Skin of body (tissue), 2 donors: Measurements from ENCODE around the gene HS3ST1. TPM values are rescaled to one million over a fixed set of nuclear protein-coding genes. Genes with fewer than 3 reads are reported as not detected.

Experiments used
- DNase-seq: peaks from one replicate; lab custom pipeline; 2025; lab: John Stamatoyannopoulos, UW
- total RNA-seq: library from RNA; depleted of rRNA; stranded (reverse); fragments of >200 nt; gene quantifications from one replicate; pipeline ENCODE4 v1.2.3, GENCODE V29; 2014

Gene HS3ST1
- total RNA-seq, 1 donor from 2014 or later: 0.69 TPM

DNA sequence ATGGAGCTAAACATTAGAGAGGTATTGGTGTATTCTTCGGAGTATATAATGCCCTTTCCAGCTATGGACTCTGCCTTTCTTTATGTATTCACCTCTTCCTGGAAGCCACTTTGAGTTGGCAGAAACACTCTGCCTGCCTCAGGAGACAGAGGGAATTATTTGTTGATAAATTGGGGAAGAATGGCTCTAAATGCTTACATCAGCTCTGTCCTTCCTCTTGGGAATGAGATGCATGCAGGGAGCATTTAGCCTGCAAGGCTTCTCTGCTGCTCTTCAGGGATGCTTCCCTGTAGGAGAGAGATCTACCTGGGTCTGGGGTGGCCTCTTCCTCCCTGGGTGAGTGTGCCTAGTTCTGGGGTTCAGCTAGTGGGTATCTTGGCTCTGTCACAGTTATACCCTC is 6.9 kb upstream of the HS3ST1 start:
- no peak for DNase-seq

DNA sequence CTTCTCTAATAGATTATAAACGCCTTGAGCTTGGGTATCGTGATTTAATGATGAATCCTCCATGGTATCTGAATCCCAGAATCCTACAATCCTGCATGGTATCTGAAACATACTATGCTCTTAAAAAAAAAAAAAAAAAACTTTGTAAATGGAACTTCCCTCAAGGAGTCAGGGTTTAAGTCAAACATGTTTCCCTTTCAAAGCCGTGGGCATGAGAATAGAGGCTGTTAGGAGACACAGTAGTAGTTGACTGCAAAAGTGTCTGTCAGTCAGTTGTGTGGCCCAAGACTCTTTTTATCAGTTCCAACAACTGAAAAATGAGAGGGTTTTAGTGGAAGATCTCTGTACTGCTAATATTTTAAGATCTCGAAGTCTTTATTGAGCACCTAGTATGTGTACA is 2.4 kb upstream of the HS3ST1 start:
- no peak for DNase-seq

DNA sequence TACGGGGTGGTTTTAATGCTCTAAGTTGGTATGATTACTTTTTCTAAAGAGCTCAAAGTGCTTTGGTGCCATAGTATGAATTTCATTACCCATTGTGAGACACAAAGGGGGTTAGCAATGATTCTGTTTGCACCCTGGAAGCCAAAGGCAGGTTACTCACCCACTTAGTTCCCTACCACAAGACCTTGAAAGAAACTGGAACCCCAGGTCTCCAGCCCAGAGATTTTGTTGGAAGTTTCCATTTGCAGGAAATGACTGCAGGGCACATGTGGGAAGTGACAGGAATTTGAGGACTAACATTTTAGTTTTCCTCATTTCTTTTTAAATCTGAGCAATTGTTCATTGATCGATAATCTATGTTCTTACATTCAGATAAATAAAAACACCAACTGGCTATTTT is 1.8 kb upstream of the HS3ST1 start:
- no peak for DNase-seq

DNA sequence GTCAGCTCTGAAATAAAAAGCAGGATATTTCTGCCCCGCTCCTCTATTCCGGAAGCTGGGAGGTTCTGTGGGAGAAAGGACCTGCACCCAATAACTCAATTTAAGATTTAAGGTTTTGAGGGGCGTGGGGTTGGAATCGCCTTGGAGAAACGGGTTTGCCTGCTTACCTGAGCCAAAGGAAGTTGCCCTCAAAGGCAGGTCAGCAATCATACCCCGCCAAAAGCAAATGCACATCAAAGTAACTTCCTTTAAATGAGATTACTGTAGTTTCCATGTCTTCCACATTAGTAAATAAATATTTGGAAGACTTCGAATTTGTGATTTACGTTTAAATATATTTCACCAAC is 978 bp upstream of the HS3ST1 start:
- DNase-seq: no peak

DNA sequence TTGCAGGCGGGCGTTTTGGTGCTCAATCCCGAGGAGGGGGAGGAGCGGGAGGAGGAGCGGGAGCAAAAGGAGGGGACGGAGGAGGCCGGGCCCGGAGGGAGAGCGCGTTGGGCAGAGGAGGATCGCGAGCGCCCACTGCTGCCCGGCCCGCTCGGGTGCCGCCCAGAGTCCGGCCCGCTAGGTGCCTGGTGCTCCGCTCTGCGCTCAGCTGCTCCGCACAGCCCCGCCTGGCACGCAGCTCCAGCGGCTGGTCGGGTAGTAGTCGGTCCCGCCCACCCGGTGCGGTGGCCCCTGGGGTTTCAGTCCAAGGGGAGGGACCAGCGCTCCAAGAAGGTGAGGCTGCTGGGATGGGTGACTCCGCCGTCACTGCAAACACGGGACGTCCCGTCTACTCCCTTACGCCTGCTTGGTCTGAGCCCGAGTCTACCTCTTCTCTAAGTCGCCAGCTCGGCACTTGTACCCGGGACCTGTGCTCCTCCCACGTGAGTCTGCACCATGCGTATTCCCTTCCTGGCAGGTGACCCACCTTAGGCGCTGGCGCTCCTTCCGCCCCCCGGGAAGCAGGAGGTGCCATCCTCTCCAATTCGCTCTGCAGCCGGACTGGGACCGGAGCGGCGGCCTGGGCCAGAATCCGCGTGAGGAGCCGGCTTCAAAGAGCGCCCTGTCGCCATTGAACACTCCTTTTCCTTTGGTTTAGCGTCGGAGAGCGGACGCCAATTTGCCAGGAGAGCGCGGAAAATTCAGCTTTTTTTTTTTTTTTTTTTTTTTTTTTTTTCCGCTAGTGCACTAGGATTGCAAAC is 405 bp upstream of the HS3ST1 start:
- no peak for DNase-seq

DNA sequence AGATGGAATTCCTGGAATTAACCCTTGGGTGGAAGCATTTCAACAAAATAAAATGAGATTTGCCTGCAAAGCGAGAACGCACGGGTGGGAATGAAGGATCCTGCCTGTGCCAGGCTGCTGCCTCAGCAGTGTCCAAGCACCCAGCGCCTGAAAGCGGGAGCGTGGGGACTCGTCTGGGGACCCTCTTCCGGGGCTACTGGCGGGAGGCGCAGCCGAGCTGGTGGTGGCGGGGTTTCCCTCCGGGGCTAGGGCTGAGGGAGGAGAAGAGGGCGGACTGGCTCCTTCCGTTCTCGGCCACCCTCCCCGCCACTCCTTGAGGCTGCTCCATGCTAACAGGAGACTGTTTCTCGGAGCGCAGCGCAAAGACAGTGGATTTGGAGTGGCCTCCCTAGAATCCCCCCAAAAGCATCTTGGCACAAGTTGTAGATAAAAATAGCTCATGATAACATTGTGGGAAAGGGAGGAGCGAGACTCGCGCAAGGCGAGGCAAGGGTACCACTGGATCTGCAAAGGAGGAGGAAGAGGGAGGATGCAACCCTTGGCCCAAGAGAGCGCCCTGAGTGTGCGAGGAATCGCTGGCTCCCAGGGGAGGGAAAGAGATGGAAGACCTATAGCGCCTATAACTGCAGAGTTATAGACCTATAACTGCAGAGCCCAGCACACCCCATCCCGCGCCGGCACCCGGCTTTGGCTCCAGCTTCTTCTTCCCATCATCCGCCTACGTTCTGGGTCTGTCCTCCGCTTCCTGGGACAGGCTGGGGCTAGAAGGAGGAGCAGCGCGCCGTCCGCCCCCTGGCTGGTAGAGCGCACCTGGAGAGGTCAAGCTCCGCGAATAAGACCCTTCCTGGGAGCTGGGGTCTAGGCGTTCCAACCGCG is 1.3 kb downstream of the HS3ST1 start:
- no peak for DNase-seq

DNA sequence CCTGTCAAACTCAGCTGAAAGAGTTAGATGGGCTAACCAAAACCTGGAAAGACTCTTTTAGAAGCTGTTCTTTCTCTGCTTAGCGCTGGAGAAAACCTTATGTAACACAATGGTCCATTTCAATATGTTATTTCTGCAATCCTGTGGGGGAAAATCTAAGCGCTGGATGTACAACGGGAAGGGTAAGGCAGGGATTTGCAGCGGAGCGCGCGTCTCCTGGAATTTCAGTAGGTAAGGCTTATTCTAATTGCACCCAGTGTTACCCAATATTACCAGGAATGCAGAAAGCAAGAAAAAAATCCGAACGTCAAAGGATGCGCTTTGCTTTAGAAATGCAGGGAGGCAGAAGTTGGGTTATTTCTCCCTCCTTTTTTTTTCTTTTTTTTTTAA is 2.0 kb downstream of the HS3ST1 start:
- no peak for DNase-seq

DNA sequence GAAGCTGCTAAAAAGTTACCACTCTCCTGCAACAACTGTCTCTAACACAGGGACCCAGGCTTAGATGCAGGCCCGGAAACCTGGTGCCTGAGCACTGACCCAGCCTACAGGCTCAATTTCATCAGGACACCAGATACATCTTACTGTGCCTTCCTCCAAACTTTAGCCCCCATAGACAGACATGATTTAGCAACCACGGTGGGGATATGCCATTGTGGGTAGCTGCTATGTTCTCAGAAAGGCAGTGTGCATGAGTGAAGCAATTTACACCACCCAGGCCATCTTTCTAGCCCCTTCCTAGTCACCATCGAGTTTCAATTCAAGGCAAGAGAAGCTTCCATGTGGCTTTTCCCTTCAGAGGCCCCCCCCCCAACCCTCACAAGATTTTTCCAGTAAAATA is 2.7 kb downstream of the HS3ST1 start:
- DNase-seq: no peak

DNA sequence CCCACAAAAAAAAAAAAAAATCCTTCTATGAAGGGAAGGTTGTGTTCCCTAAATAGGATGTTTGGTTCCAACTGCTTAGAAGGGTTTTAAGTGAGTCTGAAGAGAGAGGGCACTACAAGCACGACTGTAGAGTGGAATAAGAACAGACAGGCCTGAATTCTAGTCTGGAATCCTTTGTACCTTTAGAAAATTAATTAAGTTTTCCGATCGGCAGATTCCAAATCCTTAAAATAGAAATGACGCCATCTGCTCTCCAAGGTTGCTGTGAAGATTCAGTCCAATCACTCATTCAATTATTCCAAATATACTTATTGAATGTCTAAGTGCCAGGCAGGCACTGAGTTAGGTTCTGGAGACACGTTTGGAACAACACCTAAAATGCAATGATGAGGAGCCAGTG is 3.8 kb downstream of the HS3ST1 start:
- no peak for DNase-seq

DNA sequence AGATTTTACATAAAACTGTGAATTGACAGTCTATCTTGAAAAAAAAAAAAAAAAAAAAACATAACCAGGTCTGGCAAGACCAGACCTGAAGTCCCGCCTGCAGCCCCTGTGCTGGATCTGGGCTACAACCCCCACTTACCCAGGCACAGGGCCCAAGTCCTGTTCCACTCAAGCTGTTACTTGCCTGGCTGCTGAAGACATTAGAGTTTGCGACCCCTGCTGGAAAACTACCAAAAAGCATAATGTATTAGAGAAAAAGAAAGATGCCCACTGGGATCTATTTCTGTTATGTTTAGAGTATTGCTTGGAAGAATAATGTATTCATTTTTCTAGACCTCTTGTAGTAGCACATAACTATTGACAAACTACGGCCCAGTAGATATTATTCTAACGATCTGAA is 4.7 kb downstream of the HS3ST1 start:
- no peak for DNase-seq

DNA sequence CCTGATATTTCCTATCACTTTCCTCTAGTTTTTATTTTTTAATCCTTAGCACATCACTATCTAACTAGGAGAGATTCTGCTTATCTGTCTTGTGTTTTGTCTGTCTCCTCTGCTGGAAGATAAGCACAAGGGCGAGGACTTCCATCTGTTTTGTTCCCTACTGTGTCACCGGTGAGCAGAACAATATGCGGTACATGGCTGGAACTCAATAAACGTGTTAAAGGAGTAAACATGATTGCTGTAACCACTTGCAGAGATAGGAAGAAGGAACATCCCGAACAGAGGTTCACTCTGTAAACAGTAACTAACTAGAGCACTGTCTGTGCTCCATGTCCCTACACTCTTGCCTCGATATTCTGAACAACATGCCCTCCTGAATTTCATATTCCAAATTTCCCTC is 5.2 kb downstream of the HS3ST1 start:
- DNase-seq: no peak

DNA sequence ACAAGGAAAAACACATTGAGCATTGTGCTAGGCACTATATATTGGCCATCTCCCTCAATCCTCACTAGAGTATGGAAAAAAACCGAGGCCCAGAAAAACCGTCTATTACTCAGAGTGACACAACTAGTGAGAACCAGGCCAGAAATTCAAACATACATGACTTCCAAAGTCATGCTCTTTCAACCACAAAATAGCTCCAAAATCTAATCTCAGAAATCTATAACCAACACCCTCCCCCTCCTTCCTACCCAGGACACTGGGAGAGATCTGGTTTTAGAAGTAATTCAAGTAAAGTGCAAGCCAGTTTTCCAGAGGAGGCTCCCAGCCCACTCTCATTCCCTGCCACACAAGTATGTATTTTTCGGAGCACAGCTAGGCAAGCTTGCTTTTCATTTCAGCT is 7.6 kb downstream of the HS3ST1 start:
- DNase-seq: no peak

DNA sequence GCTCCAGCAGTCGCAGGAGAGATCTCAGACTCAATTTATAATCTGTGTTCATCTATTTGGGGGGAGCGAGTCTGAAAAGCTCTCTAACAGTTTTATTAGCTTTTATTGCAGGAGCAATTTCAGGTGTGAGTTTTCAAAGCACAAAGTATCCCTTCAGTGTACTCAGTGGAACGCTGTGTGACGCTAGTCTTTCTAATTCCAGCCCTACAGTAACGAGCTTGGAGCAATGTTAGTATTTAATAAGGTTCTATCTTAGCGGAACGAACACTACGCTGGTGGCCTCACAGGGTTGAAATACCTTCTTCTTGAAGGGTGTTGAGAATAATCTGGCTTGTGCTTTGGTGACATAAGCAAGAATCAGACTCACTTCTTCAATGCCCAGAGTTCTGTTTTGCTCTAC is 8.4 kb downstream of the HS3ST1 start:
- no peak for DNase-seq

DNA sequence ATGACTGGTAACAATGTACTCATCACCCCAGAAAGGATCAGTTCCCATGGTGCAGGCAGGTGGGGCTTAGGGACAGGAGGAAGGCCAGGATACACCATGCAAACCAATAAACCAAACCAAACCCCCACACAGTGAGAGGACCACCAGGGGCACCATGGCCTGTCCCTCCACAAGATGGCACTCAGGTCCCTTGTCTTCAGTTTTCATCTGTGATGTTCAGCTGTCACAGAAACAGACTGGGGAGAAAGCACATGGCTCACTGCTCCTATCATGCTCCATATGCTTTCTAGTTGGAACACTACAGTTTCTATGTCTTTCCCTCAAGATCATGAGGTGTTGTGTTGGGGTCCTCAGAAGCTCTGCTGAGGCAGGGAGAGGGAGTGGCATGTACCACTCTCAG is 10.1 kb downstream of the HS3ST1 start:
- no peak for DNase-seq

DNA sequence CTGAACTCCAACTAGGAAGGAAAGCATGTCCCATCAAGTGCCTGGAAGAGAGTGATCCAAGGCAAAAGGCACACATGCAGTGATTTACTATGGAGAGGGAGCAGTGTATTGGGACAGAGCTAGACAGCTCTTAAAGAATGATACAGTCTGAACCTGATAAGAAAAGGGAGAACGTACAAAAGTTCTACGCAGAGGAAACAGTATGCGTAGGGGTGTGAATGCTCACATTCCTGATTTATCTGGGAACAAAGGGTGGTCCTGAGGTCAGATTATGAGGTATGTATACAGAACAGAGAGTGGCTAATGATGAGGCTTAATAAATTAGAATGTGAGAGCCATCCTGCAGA is 12.0 kb downstream of the HS3ST1 start:
- no peak for DNase-seq

DNA sequence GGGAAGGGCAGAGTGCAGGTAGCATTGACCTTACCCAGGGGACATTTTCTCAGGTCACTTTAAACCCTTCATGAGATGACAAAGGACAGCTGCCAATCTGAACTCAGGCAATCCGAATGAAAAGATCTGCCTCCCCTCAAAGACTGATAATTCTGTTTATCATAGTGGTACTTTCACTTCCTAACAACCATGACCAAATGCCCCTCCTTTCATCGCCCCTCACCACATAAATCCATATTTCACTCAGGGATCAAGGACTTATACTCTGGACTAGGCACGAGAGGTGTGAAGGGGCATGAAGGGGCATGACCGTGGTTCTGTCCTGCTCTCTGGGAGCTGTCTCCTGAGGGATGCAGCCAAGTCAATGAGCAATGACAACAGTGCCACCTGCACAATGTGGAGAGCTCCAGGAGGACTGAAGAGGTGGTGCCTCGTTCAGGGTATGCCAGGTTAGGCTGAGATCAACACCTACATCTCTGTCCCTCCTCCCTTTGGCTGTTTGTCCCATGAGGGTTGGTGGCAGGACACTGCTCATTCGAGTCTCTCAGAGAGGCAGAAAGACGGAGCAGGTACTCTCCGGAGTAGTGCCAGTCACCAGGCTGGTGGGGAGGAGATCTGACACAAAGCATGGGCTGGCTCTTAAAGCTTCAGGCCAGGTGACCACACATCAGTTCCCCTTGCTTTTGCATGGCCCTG is 12.5 kb downstream of the HS3ST1 start:
- no peak for DNase-seq

DNA sequence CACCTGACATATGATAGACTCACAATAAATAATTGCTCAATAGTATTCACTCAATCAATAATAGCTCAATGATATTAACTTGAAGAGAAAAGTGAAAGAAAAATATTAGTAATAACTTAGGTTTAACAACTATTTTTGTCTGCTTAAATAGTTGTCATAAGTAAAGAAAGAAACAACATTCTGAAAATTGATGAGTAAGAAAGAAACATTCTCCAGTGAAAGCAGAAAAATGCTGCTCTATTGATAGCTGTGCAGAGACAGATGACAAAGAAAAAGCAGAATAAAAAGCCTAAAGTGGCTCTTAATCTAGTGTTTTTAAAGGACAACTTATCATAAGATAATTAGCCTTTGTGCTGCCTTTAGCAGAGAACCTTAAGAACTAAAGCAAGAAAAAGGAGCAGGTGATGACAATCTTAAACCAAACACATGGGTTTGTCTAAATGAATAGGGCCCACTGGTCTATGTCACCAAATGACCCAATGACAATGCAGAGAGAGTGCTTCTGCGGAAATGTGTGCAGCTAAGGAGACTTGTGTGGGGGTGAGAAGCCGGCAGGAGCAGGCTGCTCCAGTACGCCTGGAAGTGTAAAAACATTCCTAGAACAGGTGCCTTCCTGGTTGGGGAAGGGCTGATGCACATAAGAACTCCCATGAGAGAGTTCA is 13.2 kb downstream of the HS3ST1 start:
- no peak for DNase-seq

DNA sequence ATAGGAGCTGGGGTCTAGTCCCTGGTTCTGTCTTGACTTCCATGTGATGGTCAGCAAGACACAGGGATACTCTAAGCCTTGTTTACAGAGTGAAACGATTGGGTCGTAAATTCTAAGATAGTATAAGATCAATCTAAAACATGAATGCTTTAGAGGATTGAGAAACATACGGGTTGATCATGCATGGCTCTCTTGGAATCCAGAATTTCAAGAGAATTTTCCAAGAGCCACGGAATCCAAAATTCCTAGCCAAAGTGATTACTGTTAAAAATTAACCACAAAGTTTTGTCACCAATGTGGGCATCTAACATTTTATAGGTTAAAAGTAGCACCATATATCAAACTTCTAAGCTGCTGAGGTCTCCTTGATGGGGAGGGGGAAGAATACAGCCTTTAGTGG is 16.5 kb downstream of the HS3ST1 start:
- DNase-seq: no peak

DNA sequence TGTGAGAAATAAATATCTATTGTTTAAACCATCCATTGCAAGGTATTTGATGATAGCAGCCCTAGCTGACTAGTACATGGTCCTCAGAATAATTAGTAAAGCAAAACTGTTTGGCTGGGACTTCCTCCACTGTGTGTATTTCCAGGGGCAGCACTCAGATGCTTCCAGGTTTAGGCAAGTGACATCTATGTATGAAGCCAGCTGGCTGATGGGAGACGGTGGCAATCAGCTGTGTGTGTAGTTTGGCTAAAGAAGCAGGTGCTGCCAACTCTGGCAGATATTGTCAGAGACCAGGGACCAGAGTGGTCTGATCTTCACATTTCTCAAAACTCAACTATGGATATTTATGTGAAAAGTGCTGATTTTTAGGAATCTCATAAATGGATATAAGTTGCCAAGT is 19.1 kb downstream of the HS3ST1 start:
- DNase-seq: no peak

DNA sequence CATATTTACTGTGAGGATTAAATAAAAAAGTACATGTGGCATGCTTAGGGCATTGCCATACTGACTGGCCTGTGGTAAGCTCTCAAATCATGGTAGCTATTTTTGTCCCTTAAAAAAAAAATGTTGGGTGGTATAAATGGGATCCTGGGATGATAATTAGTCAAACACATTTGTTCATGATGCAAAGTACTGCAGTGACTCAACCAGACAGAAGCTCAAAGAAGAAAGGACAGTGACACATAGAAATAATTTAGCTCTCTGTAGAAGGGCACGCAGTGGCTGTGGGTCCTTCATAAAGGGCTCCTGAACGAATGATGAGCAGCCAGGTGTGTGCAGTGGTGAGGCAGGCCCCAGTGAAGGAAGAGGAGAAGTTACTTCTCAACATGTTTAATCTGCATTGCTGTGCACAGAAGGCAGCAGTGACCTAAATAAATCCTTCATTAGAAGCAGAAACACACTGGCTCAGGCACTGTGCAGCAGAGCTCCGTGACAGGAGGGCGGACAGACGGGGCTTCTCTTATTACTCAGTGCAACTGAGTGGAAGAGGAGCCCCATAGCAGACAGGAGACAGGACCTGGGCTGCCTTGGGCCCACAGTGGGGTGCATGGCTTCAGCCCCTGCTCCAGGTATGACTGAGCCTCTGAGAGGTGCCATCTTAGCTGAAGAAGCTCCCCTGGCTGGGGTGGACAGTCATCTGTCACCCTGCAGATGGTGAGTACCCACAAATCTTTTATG is 20.3 kb downstream of the HS3ST1 start:
- no peak for DNase-seq

DNA sequence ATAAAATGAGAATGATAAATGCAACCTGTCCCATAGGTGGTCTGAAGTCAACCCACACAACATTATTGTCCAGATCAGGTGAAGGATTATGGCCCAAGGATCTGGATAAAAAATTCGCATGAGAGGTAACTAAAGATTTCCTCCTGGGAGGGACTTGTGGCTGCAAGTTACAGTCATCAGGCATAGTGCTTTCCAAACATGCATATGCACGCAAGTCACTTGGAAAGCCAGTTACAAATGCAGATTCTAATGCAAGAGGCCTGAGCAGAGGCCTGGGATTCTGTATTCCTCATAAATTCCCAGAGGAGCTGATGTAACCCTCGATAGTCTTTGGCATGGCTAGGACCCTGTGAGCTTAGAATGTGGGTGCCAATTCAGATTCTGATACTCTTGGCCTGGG is 21.1 kb downstream of the HS3ST1 start:
- no peak for DNase-seq
